Heart left ventricle (tissue), 16 donors: Measurements from ENCODE around the gene GALNT12. TPM values are rescaled to one million over a fixed set of nuclear protein-coding genes. Genes with fewer than 3 reads are reported as not detected.

Experiments
- ATAC-seq, 4 donors: fragments of 200-7000 bp; cut with Tn5 transposase; one replicate each; pipeline ENCODE4 v1.9.1; 2020 to 2022; ENCODE audit warnings: moderate library complexity in 4 of 4, mild to moderate bottlenecking in 3 of 4, moderate number of reproducible peaks in 1 of 4
- DNase-seq, 5 donors: peaks; one replicate each; pipeline ENCODE4 v3.0.0-alpha.2; 2020
- H3K27ac ChIP-seq, 12 donors: fragments of 200-600 bp; sonication (generic) in 4 of 12; one replicate each; pipeline versions ENCODE4 v1.5.0 to v1.8.0; 2016 to 2022; ENCODE audit warnings: mild to moderate bottlenecking in 2 of 12
- H3K27me3 ChIP-seq, 9 donors: fragments of 200-600 bp; sonication (generic) in 2 of 9; one replicate each; pipeline versions ENCODE4 v1.5.1 to v1.8.0; 2016 to 2022; ENCODE audit warnings: mild to moderate bottlenecking in 3 of 9
- H3K36me3 ChIP-seq, 9 donors: fragments of 200-600 bp; sonication (generic) in 2 of 9; one replicate each; pipeline versions ENCODE4 v1.5.0 to v1.8.0; 2018 to 2022; ENCODE audit warnings: mild to moderate bottlenecking in 2 of 9
- H3K4me1 ChIP-seq, 12 donors: fragments of 200-600 bp; sonication (generic) in 4 of 12; one replicate each; pipeline versions ENCODE4 v1.5.0 to v1.8.0; 2016 to 2022; ENCODE audit warnings: mild to moderate bottlenecking in 3 of 12
- H3K4me3 ChIP-seq, 12 donors: fragments of 200-600 bp; sonication (generic) in 4 of 12; one replicate each; pipeline versions ENCODE4 v1.5.0 to v1.8.0; 2017 to 2022; ENCODE audit warnings: mild to moderate bottlenecking in 9 of 12, moderate library complexity in 4 of 12
- H3K9me3 ChIP-seq, 12 donors: fragments of 200-600 bp; sonication (generic) in 4 of 12; one replicate each; pipeline versions ENCODE4 v1.5.0 to v1.8.0; 2016 to 2022; ENCODE audit warnings: mild to moderate bottlenecking in 1 of 12
- CTCF ChIP-seq, 12 donors: fragments of 200-600 bp; sonication (generic) in 4 of 12; IDR thresholded peaks; one replicate each; pipeline versions ENCODE4 v1.5.0 to v1.8.0; 2018 to 2022; ENCODE audit warnings: antibody characterized with exemption in 12 of 12, mild to moderate bottlenecking in 5 of 12
- POLR2A ChIP-seq, 2 donors: fragments of 450-650 bp; IDR thresholded peaks; one replicate each; pipeline ENCODE4 v1.6.1; 2017; ENCODE audit warnings: antibody characterized with exemption in 2 of 2, mild to moderate bottlenecking in 2 of 2, moderate library complexity in 2 of 2
- WGBS, 4 donors: extraction: QIAGEN DNeasy Blood & Tissue Kit in 2 of 4; methylation state at CpG; one replicate each; pipeline versions ENCODE4 v1.1.5 to v1.1.7; 2013 to 2018; 5-methylcytosine and 5-hydroxymethylcytosine counted together
- intact Hi-C, 10 donors: fragments of 100-400 bp; cut with DNase I; formaldehyde crosslinking; loops; one replicate each; pipeline versions ENCODE4 v1.11.1 to v1.14.2; 2022
- polyA plus RNA-seq, 2 donors: library from polyadenylated mRNA; stranded (reverse); fragments of 200-250 nt; gene quantifications; one replicate each; pipeline ENCODE4 v1.2.3, GENCODE V29; 2013
- total RNA-seq, 9 donors: library from RNA; depleted of rRNA in 2 of 9; stranded (reverse); fragments of >200 nt in 2 of 9; fragmentation: NEBNext Ultra II Directional in 3 of 9; extraction: Animal tissue kit (Norgen Biotek cat#: 25700) in 3 of 9; gene quantifications; one replicate each; pipeline versions ENCODE4 v1.1.0 to v1.2.4, GENCODE V29; 2016 to 2023
- donor health status: ischemic (EF 13 %, LVEDD 7.1; RV severe dilation, severe dysfunction).
- donor health status: healthy with polysubstance abuse.
- donor health status: DM: no; HTN: yes; CAD: no.
- donor health status: DM: no; HTN: no; CAD: no.
- donor health status: ischemic (EF 25% LVEDD 6.9; RV normal size, moderate dysfunction).
- donor health status: ischemic (EF 25% LVEDD 5.7; RV mildly dilated, moderate dysfunction).
- donor health status: healthy.
- donor health status: DM: yes; HTN: yes; CAD: no.
- donor health status: ischemic (EF 35%, LVEDD 5.7; RV mildly dilated, moderate dysfunction).
- donor health status: nonischemic (EF 11% LVEDD 7.7; RV severe dilation, severe dysfunction).
- donor health status: DM: yes; HTN: yes; CAD: no.
- donor health status: PGD.
- donor health status: ischemic (EF 29% LVEDD 5.4; RV normal size, mild dysfunction).
- donor health status: nonischemic (EF 23%, LVEDD 6.1; RV moderate dilation, normal function).

GALNT12 gene
- total and polyA plus RNA-seq, 11 donors: 0.23 to 4.7 (median 0.44) TPM

- Histone ChIP-seq H3K4me1 (no peaks in the 10 kb centered on the region), H3K27me3 (no peaks in the 10 kb centered on the region), H3K27ac (no peak overlapping the region), H3K4me3 (no peak overlapping the region), H3K9me3 (peaks cover 0 to 4% (median 0%) of the 10 kb centered on the region in 12 donors), H3K36me3 (no peaks in the 10 kb centered on the region)
- DNase-seq (no peak), ATAC-seq (no peak)
- WGBS, 4 donors: 92 to 97% (median 94%) methylated on average over 15 to 20 of the region's 20 CpGs
- TF ChIP-seq CTCF (IDR thresholded peaks at IDR 0.05) (no peak), POLR2A (IDR thresholded peaks at IDR 0.05) (no peak)
- intact Hi-C loops: no loop called here
These were observed 19.2 kb downstream of the GALNT12 start for GRCh38 chr9:98826716-98827115.

GRCh38 chr9:98829766-98830165 lies 22.3 kb downstream of the GALNT12 start:
- Histone ChIP-seq H3K9me3 (no peaks in the 10 kb centered on the region), H3K27me3 (no peaks in the 10 kb centered on the region), H3K27ac (no peak overlapping the region), H3K4me3 (no peak overlapping the region), H3K4me1 (peaks cover 0 to 8% (median 0%) of the 10 kb centered on the region in 12 donors), H3K36me3 (no peaks in the 10 kb centered on the region)
- no peak for DNase-seq
- intact Hi-C loops: no loop called here
- WGBS, 4 donors: 70 to 85% (median 77%) methylated on average over 5 of the region's 5 CpGs
- ATAC-seq: no peak
- TF ChIP-seq POLR2A (IDR thresholded peaks at IDR 0.05) (no peak), CTCF (IDR thresholded peaks at IDR 0.05) (no peak)

- intact Hi-C loops: no loop called here
- 93 to 96% (median 95%) methylated on average over 5 of the region's 5 CpGs for WGBS, 4 donors
- no peaks in the 10 kb centered on the region for H3K27me3 ChIP-seq
- H3K36me3 ChIP-seq: no peaks in the 10 kb centered on the region
- DNase-seq (no peak), ATAC-seq (no peak)
- no peak overlapping the region for H3K4me3 ChIP-seq
- peaks cover 0 to 8% (median 0%) of the 10 kb centered on the region in 12 donors for H3K4me1 ChIP-seq
- TF ChIP-seq CTCF (IDR thresholded peaks at IDR 0.05): no peak
- no peak for TF ChIP-seq POLR2A (IDR thresholded peaks at IDR 0.05)
- no peak overlapping the region for H3K27ac ChIP-seq
- H3K9me3 ChIP-seq: no peaks in the 10 kb centered on the region
These were observed 23.1 kb downstream of the GALNT12 start for GRCh38 chr9:98830554-98830953.

- H3K27ac ChIP-seq: no peak overlapping the region
- H3K27me3 ChIP-seq: no peaks in the 10 kb centered on the region
- ATAC-seq: no peak
- TF ChIP-seq CTCF (IDR thresholded peaks at IDR 0.05) (no peak), POLR2A (IDR thresholded peaks at IDR 0.05) (no peak)
- 87 to 93% (median 89%) methylated on average over 16 of the region's 16 CpGs for WGBS, 4 donors
- peaks cover 0 to 8% (median 0%) of the 10 kb centered on the region in 12 donors for H3K4me1 ChIP-seq
- H3K36me3 ChIP-seq: no peaks in the 10 kb centered on the region
- intact Hi-C loops: no loop called here
- no peaks in the 10 kb centered on the region for H3K9me3 ChIP-seq
- DNase-seq: no peak
- no peak overlapping the region for H3K4me3 ChIP-seq
These were observed 24.2 kb downstream of the GALNT12 start for GRCh38 chr9:98831696-98832095.
